HepG2 (cell line): Measurements from ENCODE around the gene ADCY9. TPM values are rescaled to one million over a fixed set of nuclear protein-coding genes. Genes with fewer than 3 reads are reported as not detected.

Experiments used
- ARID2 ChIP-seq: sonication (generic); formaldehyde crosslinking; IDR thresholded peaks from 2 replicates; pipeline ENCODE4 v1.8.1; 2022; ENCODE audit warnings: mild to moderate bottlenecking, missing genetic modification reagents, borderline replicate concordance
- ATRX ChIP-seq: sonication (generic); formaldehyde crosslinking; IDR thresholded peaks from 2 replicates; pipeline ENCODE4 v1.4.0; 2020; ENCODE audit warnings: missing genetic modification reagents, borderline replicate concordance
- CEBPB ChIP-seq: IDR thresholded peaks from 2 replicates; pipeline ENCODE4 v1.6.1; 2011; ENCODE audit warnings: low read depth, low read length, improper control_type of control experiment, borderline replicate concordance
- FLYWCH1 ChIP-seq: sonication (generic); formaldehyde crosslinking; IDR thresholded peaks from 2 replicates; pipeline ENCODE4 v1.8.1; 2023; ENCODE audit warnings: mild to moderate bottlenecking, missing genetic modification reagents
- HMG20A ChIP-seq: IDR thresholded peaks from 2 replicates; pipeline ENCODE4 v1.6.1; 2016; ENCODE audit warnings: borderline replicate concordance
- HNF1A ChIP-seq, 2 experiments: sonication (generic) in 1 of 2; formaldehyde crosslinking in 1 of 2; IDR thresholded peaks; 2 replicates each; pipeline versions ENCODE4 v1.4.0 to v1.6.1; 2016 to 2020; ENCODE audit warnings: borderline replicate concordance in 1 of 2, low read depth in 1 of 2, mild to moderate bottlenecking in 1 of 2, missing genetic modification reagents in 1 of 2
- KDM5B ChIP-seq: sonication (generic); formaldehyde crosslinking; IDR thresholded peaks from 2 replicates; pipeline ENCODE4 v1.4.0; 2020; ENCODE audit warnings: missing genetic modification reagents, mild to moderate bottlenecking, borderline replicate concordance
- MEF2D ChIP-seq: sonication (generic); formaldehyde crosslinking; IDR thresholded peaks from 2 replicates; pipeline ENCODE4 v1.5.1; 2020; ENCODE audit warnings: mild to moderate bottlenecking, missing genetic modification reagents
- NFIC ChIP-seq: IDR thresholded peaks from 2 replicates; pipeline ENCODE4 v1.6.1; 2012; ENCODE audit warnings: mild to moderate bottlenecking, low read length, inconsistent platforms
- PAF1 ChIP-seq: IDR thresholded peaks from 2 replicates; pipeline ENCODE4 v1.6.1; 2016; ENCODE audit warnings: missing genetic modification reagents, missing compliant biosample characterization
- PREB ChIP-seq: sonication (generic); formaldehyde crosslinking; IDR thresholded peaks from 2 replicates; pipeline ENCODE4 v1.4.0; 2020; ENCODE audit warnings: missing genetic modification reagents
- RFXAP ChIP-seq: sonication (generic); formaldehyde crosslinking; IDR thresholded peaks from 2 replicates; pipeline ENCODE4 v1.4.0; 2020; ENCODE audit warnings: missing genetic modification reagents, borderline replicate concordance
- SMAD3 ChIP-seq: sonication (generic); formaldehyde crosslinking; IDR thresholded peaks from 2 replicates; pipeline ENCODE4 v1.4.0; 2020; ENCODE audit warnings: missing genetic modification reagents
- SP5 ChIP-seq: IDR thresholded peaks from 2 replicates; pipeline ENCODE4 v1.6.1; 2016; ENCODE audit warnings: low read depth, borderline replicate concordance
- TBX3 ChIP-seq: fragments of 450-650 bp; IDR thresholded peaks from 2 replicates; pipeline ENCODE4 v1.6.1; 2017; ENCODE audit warnings: antibody characterized with exemption, mild to moderate bottlenecking, inconsistent platforms, borderline replicate concordance
- ZBTB21 ChIP-seq: sonication (generic); formaldehyde crosslinking; IDR thresholded peaks from 2 replicates; pipeline ENCODE4 v1.4.0; 2020; ENCODE audit warnings: missing genetic modification reagents
- ZFP36L2 ChIP-seq: sonication (generic); formaldehyde crosslinking; IDR thresholded peaks from 2 replicates; pipeline ENCODE4 v1.4.0; 2020; ENCODE audit warnings: missing genetic modification reagents
- ZFP91 ChIP-seq: sonication (generic); formaldehyde crosslinking; IDR thresholded peaks from 2 replicates; pipeline ENCODE4 v1.9.0; 2022; ENCODE audit warnings: missing genetic modification reagents, mild to moderate bottlenecking, borderline replicate concordance
- ZNF251 ChIP-seq: sonication (generic); formaldehyde crosslinking; IDR thresholded peaks from 2 replicates; pipeline ENCODE4 v1.9.0; 2021; ENCODE audit warnings: mild to moderate bottlenecking, missing genetic modification reagents
- ZNF34 ChIP-seq: sonication (generic); formaldehyde crosslinking; IDR thresholded peaks from 2 replicates; pipeline ENCODE4 v1.4.0; 2020; ENCODE audit warnings: mild to moderate bottlenecking, missing genetic modification reagents, borderline replicate concordance
- ZNF597 ChIP-seq: sonication (generic); formaldehyde crosslinking; IDR thresholded peaks from 2 replicates; pipeline ENCODE4 v1.5.0; 2020; ENCODE audit warnings: missing genetic modification reagents
- ZNF816 ChIP-seq: sonication (generic); formaldehyde crosslinking; IDR thresholded peaks from 2 replicates; pipeline ENCODE4 v1.8.0; 2022; ENCODE audit warnings: missing genetic modification reagents, mild to moderate bottlenecking, borderline replicate concordance
- polyA plus RNA-seq, 8 experiments: library from polyadenylated mRNA; depleted of rRNA in 3 of 8; stranded (reverse) in 7 of 8; unstranded in 1 of 8; fragments of >200 nt; fragmentation: Illumina TruSeq in 4 of 8; extraction: Trizol in 4 of 8; gene quantifications; 2 replicates each; pipeline versions ENCODE4 v1.2.1 to v1.2.3, GENCODE V29; 2011 to 2016; ENCODE audit warnings: low read depth in 4 of 8, missing spikeins in 1 of 8, mixed read lengths in 1 of 8; ENCODE audit not compliant: insufficient read depth in 1 of 8
- total RNA-seq, 5 experiments: library from RNA; depleted of rRNA; stranded (reverse); fragments of >200 nt; fragmentation: Illumina TruSeq; extraction: Trizol; gene quantifications; 2 replicates each; pipeline ENCODE4 v1.2.3, GENCODE V29; 2016; ENCODE audit warnings: low read depth in 1 of 5

Gene ADCY9
- total and polyA plus RNA-seq, 2 of the 13 experiments (the other 11 are each of a cell fraction or from before 2014, with no cell fraction given) = 11.2 to 13.9 TPM

DNA sequence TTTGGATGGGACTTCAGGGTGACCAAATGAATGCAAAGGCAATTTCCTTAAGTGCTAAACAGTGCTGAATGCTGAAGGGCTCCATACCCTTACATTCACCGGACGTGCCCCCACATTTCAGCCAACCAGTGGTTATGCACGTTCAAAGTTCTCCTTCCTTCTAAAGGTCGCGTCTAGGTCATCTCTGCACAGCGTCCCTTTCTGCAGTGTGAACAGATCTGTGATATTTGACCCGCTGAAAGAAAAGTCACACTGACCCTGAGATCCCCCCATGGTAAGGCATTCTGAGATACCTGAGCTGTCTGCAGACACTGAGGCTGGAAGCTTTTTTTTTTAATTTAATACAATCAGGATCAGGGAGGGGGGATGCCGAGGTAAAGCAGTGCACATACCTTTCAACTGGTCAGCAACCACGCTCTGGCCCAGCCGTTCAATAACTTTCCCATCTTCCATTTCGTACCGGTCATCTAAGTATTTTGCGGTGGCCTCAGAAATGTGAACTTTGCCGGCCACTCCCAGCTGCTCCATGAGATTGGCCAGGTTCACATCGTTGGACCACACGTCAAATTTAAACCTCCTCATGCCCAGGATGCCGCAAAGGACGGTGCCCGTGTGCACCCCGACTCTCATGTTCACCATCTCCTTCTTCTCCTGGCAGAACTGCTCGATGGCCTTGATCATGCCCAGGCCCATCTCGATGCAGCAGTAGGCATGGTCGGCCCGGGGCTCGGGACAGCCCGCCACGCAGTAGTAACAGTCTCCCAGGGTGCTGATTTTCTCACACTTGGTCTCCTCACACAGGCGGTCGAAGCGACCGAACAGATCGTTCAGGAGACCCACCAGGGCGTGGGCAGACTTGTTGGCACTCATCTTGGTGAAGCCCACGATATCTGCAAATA, 2.6 kb downstream of the ADCY9 start (continued):
- no peak for TF ChIP-seq NFIC
- TF ChIP-seq ZNF34 = no peak
- no peak for TF ChIP-seq ATRX
- no peak for TF ChIP-seq ZBTB21
- TF ChIP-seq HMG20A (CRISPR knock-in tag) = no peak
- no peak for TF ChIP-seq MEF2D (CRISPR knock-in tag)
- no peak for TF ChIP-seq KDM5B
- no peak for TF ChIP-seq ZNF597 (CRISPR knock-in tag)
- TF ChIP-seq FLYWCH1 = no peak
- no peak for TF ChIP-seq PREB
- TF ChIP-seq SP5 (CRISPR knock-in tag) = no peak
- peak; percentile 60; the same call in 1 of the 2 replicates for TF ChIP-seq ZFP91 (CRISPR knock-in tag)
- TF ChIP-seq ARID2 = no peak
- TF ChIP-seq TBX3 = no peak
- no peak for TF ChIP-seq RFXAP (CRISPR knock-in tag)
- TF ChIP-seq ZNF816 (CRISPR knock-in tag) = no peak
- no peak for TF ChIP-seq SMAD3 (CRISPR knock-in tag)
- no peak for TF ChIP-seq CEBPB
- TF ChIP-seq ZFP36L2 (CRISPR knock-in tag) = no peak
- no peak for TF ChIP-seq ZNF251 (CRISPR knock-in tag)
- no peak for TF ChIP-seq HNF1A (IDR thresholded peaks at IDR 0.05; ENCODE audit: low read depth)
- TF ChIP-seq HNF1A (CRISPR knock-in tag; IDR thresholded peaks at IDR 0.05; ENCODE audit: borderline replicate concordance) = no peak
- no peak for TF ChIP-seq PAF1 (CRISPR knock-in tag)
